IPS-20b (cell line): Measurements from ENCODE around the gene CD55.

Source experiments
- H3K27ac ChIP-seq: one replicate; pipeline ENCODE4 v1.5.1; 2013; ENCODE audit warnings: low read length
- H3K27me3 ChIP-seq: 2 replicates; pipeline ENCODE4 v1.6.1; 2013; ENCODE audit warnings: mild to moderate bottlenecking, low read length, inconsistent platforms; ENCODE audit not compliant: insufficient read depth
- H3K36me3 ChIP-seq: 2 replicates; pipeline ENCODE4 v1.6.1; 2013; ENCODE audit warnings: low read depth, mild to moderate bottlenecking, inconsistent platforms, low read length, moderate library complexity; ENCODE audit not compliant: insufficient read depth
- H3K4me1 ChIP-seq: 2 replicates; pipeline ENCODE4 v1.6.1; 2013; ENCODE audit warnings: mild to moderate bottlenecking, control low read depth, inconsistent platforms, low read length, moderate library complexity; ENCODE audit not compliant: insufficient read depth
- H3K4me3 ChIP-seq: 2 replicates; pipeline ENCODE4 v1.5.1; 2013; ENCODE audit warnings: mild to moderate bottlenecking, low read length, inconsistent platforms
- H3K9ac ChIP-seq: 2 replicates; pipeline ENCODE4 v1.6.1; 2013; ENCODE audit warnings: low read depth, mild to moderate bottlenecking, inconsistent platforms, low read length, moderate library complexity
- H3K9me3 ChIP-seq: 2 replicates; pipeline ENCODE4 v1.6.1; 2013; ENCODE audit warnings: mild to moderate bottlenecking, low read depth, low read length, inconsistent platforms; ENCODE audit not compliant: insufficient read depth

The CD55 gene

GRCh38 chr1:207349979-207350378, 28.5 kb downstream of the CD55 start:
- Histone ChIP-seq H3K27ac (no peak overlapping the region), H3K27me3 (no peaks in the 10 kb centered on the region), H3K9ac (no peak overlapping the region), H3K9me3 (no peaks in the 10 kb centered on the region; the same call in 1 of the 2 replicates), H3K4me3 (no peak overlapping the region), H3K4me1 (peaks cover 4% of the 10 kb centered on the region; the same call in 1 of the 2 replicates), H3K36me3 (peaks cover 9% of the 10 kb centered on the region)

GRCh38 chr1:207352554-207352953, 31.1 kb downstream of the CD55 start:
- H3K4me1 ChIP-seq = peaks cover 7% of the 10 kb centered on the region; the same call in 1 of the 2 replicates
- H3K27ac ChIP-seq = no peak overlapping the region
- H3K9ac ChIP-seq = no peak overlapping the region

GRCh38 chr1:207355060-207355459, 33.6 kb downstream of the CD55 start:
- Histone ChIP-seq H3K9ac (no peak overlapping the region), H3K27me3 (no peaks in the 10 kb centered on the region), H3K4me3 (no peak overlapping the region), H3K27ac (no peak overlapping the region), H3K9me3 (no peaks in the 10 kb centered on the region), H3K4me1 (peaks cover 7% of the 10 kb centered on the region; the same call in 1 of the 2 replicates), H3K36me3 (no peaks in the 10 kb centered on the region)

More at GRCh38 chr1:207352554-207352953, 31.1 kb downstream of the CD55 start:
- H3K27me3 ChIP-seq = no peaks in the 10 kb centered on the region
- no peaks in the 10 kb centered on the region; the same call in 1 of the 2 replicates for H3K9me3 ChIP-seq
- H3K36me3 ChIP-seq = peaks cover 6% of the 10 kb centered on the region
- H3K4me3 ChIP-seq = no peak overlapping the region

GRCh38 chr1:207355513-207356295, 34.2 kb downstream of the CD55 start:
- H3K27ac ChIP-seq = no peak overlapping the region
- no peak overlapping the region for H3K9ac ChIP-seq
- H3K9me3 ChIP-seq = no peaks in the 10 kb centered on the region
- no peak overlapping the region for H3K4me3 ChIP-seq
- H3K27me3 ChIP-seq = no peaks in the 10 kb centered on the region
- peaks cover 7% of the 10 kb centered on the region; the same call in 1 of the 2 replicates for H3K4me1 ChIP-seq
- no peaks in the 10 kb centered on the region for H3K36me3 ChIP-seq

- H3K36me3 ChIP-seq = no peaks in the 10 kb centered on the region; the same call in 1 of the 2 replicates
- no peak overlapping the region for H3K27ac ChIP-seq
- no peak overlapping the region for H3K9ac ChIP-seq
- H3K4me1 ChIP-seq = peaks cover 3% of the 10 kb centered on the region; the same call in 1 of the 2 replicates
- H3K4me3 ChIP-seq = no peak overlapping the region
- H3K9me3 ChIP-seq = no peaks in the 10 kb centered on the region
- H3K27me3 ChIP-seq = no peaks in the 10 kb centered on the region
These were observed 39.6 kb downstream of the CD55 start for GRCh38 chr1:207361029-207361428.

- Histone ChIP-seq H3K27me3 (no peaks in the 10 kb centered on the region), H3K4me1 (peaks cover 3% of the 10 kb centered on the region; the same call in 1 of the 2 replicates), H3K27ac (no peak overlapping the region), H3K36me3 (no peaks in the 10 kb centered on the region; the same call in 1 of the 2 replicates), H3K9ac (no peak overlapping the region), H3K9me3 (no peaks in the 10 kb centered on the region), H3K4me3 (no peak overlapping the region)
These were observed 40.4 kb downstream of the CD55 start for GRCh38 chr1:207361889-207362288.

GRCh38 chr1:207362962-207363860, 41.7 kb downstream of the CD55 start:
- Histone ChIP-seq H3K27ac (no peak overlapping the region), H3K4me1 (no peaks in the 10 kb centered on the region), H3K36me3 (no peaks in the 10 kb centered on the region; the same call in 1 of the 2 replicates)

GRCh38 chr1:207363871-207364270, 42.4 kb downstream of the CD55 start:
- H3K4me1 ChIP-seq = no peaks in the 10 kb centered on the region
- no peaks in the 10 kb centered on the region for H3K9me3 ChIP-seq
- no peaks in the 10 kb centered on the region; the same call in 1 of the 2 replicates for H3K36me3 ChIP-seq
- H3K9ac ChIP-seq = no peak overlapping the region
- H3K27ac ChIP-seq = no peak overlapping the region
- H3K27me3 ChIP-seq = no peaks in the 10 kb centered on the region
- no peak overlapping the region for H3K4me3 ChIP-seq

More at GRCh38 chr1:207362962-207363860, 41.7 kb downstream of the CD55 start:
- Histone ChIP-seq H3K9me3 (no peaks in the 10 kb centered on the region), H3K9ac (no peak overlapping the region), H3K4me3 (no peak overlapping the region), H3K27me3 (no peaks in the 10 kb centered on the region)

- Histone ChIP-seq H3K9me3 (no peaks in the 10 kb centered on the region), H3K4me3 (no peak overlapping the region), H3K27me3 (no peaks in the 10 kb centered on the region), H3K36me3 (no peaks in the 10 kb centered on the region; the same call in 1 of the 2 replicates), H3K27ac (no peak overlapping the region), H3K9ac (no peak overlapping the region), H3K4me1 (no peaks in the 10 kb centered on the region)
These were observed 43.1 kb downstream of the CD55 start for GRCh38 chr1:207364614-207365013.

- Histone ChIP-seq H3K27me3 (no peaks in the 10 kb centered on the region), H3K4me1 (no peaks in the 10 kb centered on the region), H3K9ac (no peak overlapping the region), H3K27ac (no peak overlapping the region), H3K4me3 (no peak overlapping the region), H3K9me3 (no peaks in the 10 kb centered on the region), H3K36me3 (no peaks in the 10 kb centered on the region; the same call in 1 of the 2 replicates)
These were observed 43.6 kb downstream of the CD55 start for GRCh38 chr1:207365063-207365462.

- no peaks in the 10 kb centered on the region; the same call in 1 of the 2 replicates for H3K9me3 ChIP-seq
- H3K27me3 ChIP-seq = no peaks in the 10 kb centered on the region
- no peaks in the 10 kb centered on the region for H3K4me1 ChIP-seq
- H3K36me3 ChIP-seq = no peaks in the 10 kb centered on the region; the same call in 1 of the 2 replicates
- H3K27ac ChIP-seq = no peak overlapping the region
- no peak overlapping the region for H3K9ac ChIP-seq
- no peak overlapping the region for H3K4me3 ChIP-seq
These were observed 44.5 kb downstream of the CD55 start for GRCh38 chr1:207366022-207366421.
